ENCODE measurements around the gene SCGB1D1.

The SCGB1D1 gene, protein sequence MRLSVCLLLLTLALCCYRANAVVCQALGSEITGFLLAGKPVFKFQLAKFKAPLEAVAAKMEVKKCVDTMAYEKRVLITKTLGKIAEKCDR

DNA sequence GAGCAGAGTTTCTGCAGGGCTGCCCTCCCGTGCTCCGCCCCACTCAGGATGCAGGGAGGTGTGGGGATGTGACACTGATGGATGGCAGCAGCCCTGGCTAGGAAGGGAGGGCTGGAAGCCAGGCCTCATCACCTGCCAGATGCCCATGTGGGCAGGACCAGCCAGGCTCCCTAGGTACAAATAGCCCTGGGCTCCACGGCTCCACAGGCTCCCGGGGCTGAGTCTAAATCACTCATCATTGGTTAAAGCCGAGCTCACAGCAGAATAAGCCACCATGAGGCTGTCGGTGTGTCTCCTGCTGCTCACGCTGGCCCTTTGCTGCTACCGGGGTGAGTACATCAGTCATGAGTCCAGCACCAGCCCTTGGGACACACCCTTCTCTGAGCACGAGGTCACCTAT lies at the start of gene SCGB1D1:
SCGB1D1 (plus strand) TSS at position 206 of the 400 bp plus-strand sequence; CDS start at position 275, 69 bp downstream.
- in situ Hi-C loops (cut with HindIII; ENCODE audit: low pct_ligation_motif_present, low pct_unique_long_range_greater_than_20kb, low sequenced_read_pairs) = no loop called here
- DNase-seq = no peak

DNA sequence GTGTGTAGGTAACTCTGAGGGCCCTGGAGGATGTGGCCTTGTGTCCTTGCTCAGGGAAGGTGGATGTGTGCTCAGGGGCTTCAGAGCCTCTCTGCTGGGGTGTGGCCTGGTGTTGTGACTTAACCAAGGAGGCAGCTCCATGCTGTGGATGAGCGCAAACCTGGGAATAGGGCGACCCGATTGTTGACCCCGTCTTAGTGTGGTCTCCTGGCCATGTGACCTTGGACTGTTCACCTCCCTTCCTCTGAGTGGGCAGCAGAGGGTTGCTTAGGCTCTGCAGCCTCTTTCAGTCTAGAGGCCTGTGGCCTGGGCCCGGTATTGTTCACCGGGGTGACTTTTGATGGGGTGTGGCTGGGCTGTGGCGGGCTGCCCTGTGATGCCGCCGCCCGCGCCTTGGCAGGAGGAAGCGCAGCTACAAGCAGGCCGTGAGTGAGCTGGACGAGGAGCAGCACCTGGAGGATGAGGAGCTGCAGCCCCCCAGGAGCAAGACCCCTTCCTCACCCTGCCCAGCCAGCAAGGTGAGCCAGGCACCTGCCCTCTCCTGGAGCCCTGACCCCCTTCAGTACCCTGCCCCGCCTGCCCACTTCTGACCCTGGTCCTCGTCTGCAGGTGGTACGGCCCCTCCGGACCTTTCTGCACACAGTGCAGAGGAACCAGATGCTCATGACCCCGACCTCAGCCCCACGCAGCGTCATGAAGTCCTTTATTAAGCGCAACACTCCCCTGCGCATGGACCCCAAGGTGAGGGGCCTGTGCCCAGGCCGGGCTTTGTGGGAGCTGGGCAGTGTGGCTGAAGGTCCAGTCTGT lies 49.5 kb upstream of the SCGB1D1 start:
- no peak for DNase-seq
- in situ Hi-C loops (cut with HindIII; ENCODE audit: low pct_ligation_motif_present, low pct_unique_long_range_greater_than_20kb, low sequenced_read_pairs) = no loop called here

DNA sequence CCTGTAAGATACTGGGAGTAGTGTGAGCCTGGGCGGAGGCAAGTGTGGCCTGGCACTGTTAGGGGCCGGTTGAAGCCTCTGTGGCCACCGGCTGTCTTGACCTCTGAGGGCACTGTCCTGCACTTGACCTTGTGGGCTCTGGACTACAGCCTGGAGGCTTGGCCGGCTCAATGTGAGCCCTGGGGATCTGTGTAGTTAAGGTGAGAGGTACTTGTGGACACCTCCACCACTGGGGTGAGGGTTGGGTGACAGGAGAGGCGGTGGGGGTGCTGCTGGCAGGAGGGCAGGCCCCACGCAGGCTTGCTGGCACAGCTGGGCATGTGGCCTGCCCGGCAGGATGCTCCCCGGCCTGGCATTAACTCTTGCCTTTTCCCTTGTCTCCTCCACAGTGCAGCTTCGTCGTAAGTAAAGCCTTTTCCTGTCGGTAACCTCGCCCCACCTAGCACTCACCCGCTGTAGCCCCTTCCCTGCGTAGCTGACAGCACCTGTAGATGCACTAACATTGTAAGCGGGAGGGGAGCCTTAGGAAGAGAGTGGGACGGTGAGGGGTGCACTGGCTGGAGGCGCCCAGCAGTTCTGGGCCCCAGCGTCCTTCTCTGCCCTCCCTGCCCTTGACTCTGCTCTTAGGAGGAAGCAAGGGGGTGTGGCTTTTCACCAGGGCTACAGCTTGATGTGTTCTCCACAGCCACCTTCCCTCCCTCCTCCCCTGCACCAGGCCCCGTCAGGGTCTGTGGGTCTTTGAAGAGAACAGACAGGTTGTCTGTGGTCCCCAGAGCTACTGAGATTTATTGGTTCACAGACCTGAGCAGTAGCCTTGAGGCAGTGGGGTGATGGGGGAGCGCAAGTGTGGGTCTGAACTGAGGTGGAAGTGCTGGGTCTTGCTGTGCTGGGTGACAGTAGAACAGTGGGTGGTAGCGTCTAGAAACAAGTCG lies 48.6 kb upstream of the SCGB1D1 start:
- in situ Hi-C loops (cut with HindIII; ENCODE audit: low pct_ligation_motif_present, low pct_unique_long_range_greater_than_20kb, low sequenced_read_pairs) = no loop called here
- no peak for DNase-seq

DNA sequence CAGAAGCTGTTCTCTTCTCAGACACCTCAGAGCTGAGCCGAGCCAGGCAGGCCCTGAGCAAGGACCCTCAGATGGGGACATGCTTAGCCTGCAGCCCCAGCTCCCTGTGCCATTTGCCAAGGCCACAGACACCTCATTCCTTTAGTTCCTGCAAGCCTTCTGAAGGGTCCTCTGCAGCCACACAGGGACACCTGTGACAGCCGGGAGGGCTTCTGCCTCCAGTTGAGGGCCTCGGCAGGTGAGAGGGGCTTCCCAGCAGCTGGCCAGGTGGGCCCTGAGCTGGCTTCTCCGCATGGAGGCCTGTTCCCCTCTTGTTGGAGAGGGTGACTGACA lies 48.0 kb upstream of the SCGB1D1 start:
- in situ Hi-C loops (cut with HindIII; ENCODE audit: low pct_ligation_motif_present, low pct_unique_long_range_greater_than_20kb, low sequenced_read_pairs) = no loop called here
- no peak for DNase-seq

DNA sequence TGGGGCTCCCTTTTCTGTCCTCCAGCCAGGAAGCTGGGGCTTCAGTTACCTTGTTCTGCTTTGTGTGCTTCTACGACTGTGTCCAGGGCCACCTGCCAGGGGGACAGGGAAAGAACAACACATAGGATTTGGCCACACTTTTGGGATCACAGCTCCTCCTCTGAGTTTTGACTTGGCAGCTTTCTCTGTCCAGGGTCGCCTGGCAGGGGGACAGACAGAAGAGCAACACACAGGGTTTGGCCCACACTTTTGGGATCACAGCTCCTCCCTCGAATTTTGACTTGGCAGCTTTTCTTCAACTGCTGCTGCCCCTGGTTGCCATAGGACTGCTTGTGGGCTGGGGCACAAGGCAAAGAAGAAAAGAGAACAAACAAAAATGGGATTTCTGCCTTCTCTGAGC lies 47.1 kb upstream of the SCGB1D1 start:
- no peak for DNase-seq
- in situ Hi-C loops (cut with HindIII; ENCODE audit: low pct_ligation_motif_present, low pct_unique_long_range_greater_than_20kb, low sequenced_read_pairs) = no loop called here

DNA sequence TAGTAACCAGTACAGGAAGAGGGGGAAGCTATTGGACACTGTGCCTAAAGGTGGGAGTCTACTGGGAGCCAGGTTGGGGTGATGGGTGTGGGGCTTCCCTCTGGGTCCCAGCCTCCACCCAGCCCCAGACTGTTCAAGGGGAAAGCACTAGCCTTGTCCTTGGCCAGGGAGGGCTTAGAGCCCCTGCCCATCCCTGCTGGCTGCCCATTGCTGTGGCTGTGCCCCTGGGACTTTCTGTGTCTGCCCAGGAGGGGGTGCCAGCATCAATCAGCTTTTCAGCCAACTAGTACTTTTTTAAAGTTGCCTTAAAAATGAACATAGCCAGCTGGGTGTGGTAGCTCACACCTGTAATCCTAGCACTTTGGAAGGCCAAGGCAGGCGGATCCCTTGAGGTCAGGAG lies 46.3 kb upstream of the SCGB1D1 start:
- in situ Hi-C loops (cut with HindIII; ENCODE audit: low pct_ligation_motif_present, low pct_unique_long_range_greater_than_20kb, low sequenced_read_pairs) = no loop called here
- DNase-seq = no peak

DNA sequence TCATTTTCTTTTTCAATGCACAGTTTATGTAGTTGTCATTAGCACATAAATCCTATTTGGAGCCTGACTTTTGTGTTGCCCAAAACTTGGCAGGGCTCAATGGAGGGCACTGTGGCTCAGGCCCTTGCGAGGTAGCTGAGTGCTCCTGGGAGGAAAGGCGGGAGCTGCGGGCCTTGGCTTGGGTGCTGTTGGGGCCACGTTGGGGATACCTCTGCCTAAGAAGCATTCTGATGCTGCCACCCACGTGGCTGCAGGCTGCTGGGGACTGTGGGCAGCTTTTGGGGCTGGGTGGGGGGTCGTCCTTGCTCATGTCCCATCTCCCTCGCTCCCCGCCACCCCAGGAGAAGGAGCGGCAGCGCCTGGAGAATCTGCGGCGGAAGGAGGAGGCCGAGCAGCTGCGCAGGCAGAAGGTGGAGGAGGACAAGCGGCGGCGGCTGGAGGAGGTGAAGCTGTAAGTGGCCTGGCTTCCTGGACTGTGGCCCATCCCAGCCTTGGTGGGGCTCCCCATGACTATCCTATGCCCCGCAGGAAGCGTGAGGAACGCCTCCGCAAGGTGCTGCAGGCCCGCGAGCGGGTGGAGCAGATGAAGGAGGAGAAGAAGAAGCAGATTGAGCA lies 45.3 kb upstream of the SCGB1D1 start:
- no peak for DNase-seq
- in situ Hi-C loops (cut with HindIII; ENCODE audit: low pct_ligation_motif_present, low pct_unique_long_range_greater_than_20kb, low sequenced_read_pairs) = no loop called here

DNA sequence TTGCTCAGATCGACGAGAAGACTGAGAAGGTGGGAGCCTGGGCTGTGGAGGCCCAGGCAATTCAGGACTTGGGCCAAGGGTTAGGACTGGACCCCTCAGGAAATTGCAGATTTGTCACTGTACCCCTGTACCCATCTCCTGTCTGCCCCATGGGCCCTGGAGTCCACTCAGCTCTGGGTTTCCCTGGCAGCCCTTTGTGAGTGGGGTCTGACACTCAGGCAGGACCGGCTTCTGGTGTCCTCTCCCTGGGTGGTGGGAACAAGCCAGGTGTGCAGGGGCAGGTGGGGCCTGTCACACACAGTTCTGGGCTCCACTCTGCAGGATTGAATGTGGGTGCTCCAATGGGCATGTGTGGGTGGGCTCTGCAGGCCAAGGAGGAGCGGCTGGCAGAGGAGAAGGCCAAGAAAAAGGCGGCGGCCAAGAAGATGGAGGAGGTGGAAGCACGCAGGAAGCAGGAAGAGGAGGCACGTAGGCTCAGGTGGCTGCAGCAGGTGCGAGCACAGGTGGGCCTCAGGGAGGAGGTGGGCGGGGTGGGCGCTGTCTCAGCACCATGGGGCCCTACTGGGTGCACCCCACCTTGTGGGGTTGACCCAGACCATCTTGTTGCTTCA lies 44.6 kb upstream of the SCGB1D1 start:
- in situ Hi-C loops (cut with HindIII; ENCODE audit: low pct_ligation_motif_present, low pct_unique_long_range_greater_than_20kb, low sequenced_read_pairs) = no loop called here
- no peak for DNase-seq

DNA sequence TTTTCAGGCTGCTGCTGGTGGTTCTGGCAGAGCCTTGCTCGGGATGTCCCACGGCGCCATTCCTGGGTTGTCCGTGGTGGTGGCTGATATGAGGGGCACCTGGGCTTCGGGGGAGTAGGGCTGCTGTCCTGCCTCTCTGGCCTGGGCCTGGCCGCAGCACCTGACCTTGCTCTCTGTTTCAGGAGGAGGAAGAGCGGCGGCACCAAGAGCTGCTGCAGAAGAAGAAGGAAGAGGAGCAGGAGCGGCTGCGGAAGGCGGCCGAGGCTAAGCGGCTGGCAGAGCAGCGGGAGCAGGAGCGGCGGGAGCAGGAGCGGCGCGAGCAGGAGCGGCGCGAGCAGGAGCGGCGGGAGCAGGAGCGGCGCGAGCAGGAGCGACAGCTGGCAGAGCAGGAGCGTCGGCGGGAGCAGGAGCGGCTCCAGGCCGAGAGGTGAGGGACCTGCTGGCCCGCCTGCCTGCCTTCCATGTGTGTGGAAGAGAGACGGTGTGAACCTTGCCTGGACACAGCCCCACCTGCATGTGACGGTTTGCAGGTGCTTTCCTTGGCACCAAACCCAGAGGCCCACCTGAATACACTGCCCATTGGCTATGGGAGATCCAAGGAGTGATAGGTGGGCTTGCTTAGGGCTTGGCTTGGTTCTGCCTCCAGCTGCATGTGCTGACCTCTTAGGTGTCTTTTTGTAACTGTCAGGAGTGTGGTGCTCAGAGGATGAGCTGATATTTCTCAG lies 43.4 kb upstream of the SCGB1D1 start:
- in situ Hi-C loops (cut with HindIII; ENCODE audit: low pct_ligation_motif_present, low pct_unique_long_range_greater_than_20kb, low sequenced_read_pairs) = no loop called here
- no peak for DNase-seq

DNA sequence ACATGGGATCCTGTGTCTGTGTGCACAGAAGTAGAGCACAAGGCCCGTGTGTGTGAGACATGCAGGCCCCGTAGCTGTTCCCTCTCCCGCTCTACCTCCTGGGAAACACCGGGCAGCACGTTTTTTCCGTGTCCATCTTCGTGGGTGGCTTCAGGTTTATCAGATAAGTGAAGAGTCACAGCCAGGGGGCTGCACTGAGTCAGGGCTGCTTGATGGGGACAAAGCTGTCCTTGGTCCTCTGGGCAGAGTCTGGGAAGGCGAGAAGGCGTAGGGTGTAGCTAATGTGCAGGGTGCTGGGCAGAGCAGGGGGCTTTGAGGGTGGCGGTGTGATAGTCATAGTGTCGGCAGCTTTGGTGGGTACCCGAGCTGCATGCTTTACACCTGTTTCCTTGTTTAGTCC lies 42.5 kb upstream of the SCGB1D1 start:
- DNase-seq = no peak
- in situ Hi-C loops (cut with HindIII; ENCODE audit: low pct_ligation_motif_present, low pct_unique_long_range_greater_than_20kb, low sequenced_read_pairs) = no loop called here

DNA sequence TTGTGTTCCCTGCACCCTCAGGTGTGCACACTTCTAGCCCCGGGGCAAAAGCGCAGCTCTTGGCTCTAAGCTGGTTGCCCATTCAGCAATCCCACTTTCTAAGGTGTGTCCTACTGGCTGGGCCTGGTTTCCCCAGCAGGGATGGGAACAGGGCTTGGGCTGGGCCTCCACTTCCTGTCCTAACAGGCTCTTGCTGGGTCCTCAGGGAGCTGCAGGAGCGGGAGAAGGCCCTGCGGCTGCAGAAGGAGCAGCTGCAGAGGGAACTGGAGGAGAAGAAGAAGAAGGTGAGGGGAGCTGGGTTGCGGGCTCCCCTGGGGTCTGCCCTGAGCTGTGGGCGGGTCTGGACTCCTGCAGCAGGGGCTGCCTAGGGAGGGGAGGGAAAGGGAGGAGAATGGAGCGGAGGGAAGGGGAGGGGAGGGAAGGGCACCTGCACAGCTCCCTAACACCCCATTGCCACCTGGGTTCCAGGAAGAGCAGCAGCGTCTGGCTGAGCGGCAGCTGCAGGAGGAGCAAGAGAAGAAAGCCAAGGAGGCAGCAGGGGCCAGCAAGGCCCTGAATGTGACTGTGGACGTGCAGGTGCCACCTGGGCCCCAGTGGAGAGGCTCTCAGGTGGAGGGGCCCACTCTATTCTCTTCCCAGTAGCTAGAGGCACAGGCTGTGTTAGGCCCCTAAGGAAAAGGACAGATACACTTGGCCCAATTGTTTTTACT lies 41.6 kb upstream of the SCGB1D1 start:
- in situ Hi-C loops (cut with HindIII; ENCODE audit: low pct_ligation_motif_present, low pct_unique_long_range_greater_than_20kb, low sequenced_read_pairs) = no loop called here
- no peak for DNase-seq

DNA sequence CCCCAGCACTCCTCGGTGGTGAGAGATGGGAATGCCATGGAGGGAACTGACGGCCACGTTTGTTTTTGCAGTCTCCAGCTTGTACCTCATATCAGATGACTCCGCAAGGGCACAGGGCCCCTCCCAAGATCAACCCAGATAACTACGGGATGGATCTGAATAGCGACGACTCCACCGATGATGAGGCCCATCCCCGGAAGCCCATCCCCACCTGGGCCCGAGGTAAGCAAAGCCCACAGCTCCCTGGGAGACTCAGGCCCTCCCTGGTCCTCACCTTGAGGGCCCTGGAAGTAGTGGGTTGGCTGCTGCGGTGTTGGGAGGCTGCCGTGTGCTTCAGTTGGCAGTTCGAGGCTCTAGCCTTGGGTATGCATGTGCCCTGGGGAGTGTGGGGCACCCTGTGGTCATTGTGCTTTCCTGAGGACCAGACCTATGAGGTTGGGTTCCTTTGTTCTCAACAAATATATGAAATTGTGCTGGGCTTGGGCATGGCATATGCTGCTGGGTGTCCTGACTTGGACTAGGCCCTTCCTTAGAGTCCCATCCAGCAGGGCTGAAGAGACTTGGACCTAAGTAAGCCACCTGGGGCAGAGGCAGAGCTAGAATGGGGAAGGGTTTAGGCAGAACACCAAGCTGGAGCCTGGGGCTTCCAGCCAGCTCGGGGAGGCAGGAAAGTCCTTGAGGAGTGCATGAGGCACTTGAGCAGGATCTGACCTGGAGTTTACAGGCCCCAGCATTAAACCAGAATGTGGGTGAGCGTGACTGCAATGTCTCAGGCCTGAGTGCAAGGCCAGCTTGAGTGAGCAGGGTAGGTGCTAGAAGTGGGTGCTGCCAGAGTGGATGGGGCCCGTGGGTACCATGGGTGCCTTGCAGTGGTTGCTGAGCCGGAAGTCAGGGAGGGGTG lies 39.8 kb upstream of the SCGB1D1 start:
- DNase-seq = no peak
- in situ Hi-C loops (cut with HindIII; ENCODE audit: low pct_ligation_motif_present, low pct_unique_long_range_greater_than_20kb, low sequenced_read_pairs) = no loop called here

DNA sequence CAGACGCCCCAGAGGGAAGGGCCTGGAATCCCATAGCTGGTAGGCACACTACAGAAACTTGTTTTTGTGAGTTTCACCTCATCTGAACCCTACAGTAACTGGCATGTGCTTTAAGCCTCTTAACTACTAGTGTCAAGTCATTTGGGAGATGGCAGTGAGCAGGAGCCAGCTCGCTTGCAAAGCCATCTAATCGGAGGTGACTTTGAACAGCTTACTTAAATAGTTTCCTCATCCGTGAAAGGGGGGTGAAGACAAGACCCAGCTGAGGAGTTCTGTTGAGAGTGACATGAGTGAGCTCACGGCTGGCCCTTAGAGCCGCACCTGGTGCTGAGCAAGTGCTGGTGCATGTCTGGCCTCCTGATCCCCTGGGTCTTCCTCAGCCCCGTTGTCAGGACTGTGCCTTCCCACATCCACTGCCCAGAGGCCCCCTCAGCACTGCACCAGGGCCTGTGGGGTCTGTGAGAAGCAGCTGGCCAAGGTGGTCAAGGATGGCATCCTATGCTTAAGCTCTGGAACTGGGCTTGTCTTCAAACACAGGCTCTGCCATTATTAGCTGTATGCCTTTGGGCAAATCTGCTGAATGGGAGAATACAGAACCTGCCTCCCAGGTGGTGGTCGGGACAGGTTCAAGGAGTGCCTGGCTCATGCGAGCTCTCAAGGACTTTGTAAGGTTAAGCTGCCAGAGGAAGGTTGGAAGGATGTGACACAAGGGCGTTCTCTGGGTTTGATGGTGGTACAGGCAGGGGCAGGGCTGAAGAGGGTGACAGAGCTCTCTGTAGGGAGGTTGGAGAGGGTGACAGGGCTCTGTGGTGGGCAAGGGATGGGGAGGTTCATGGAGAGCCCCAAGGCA lies 38.9 kb upstream of the SCGB1D1 start:
- in situ Hi-C loops (cut with HindIII; ENCODE audit: low pct_ligation_motif_present, low pct_unique_long_range_greater_than_20kb, low sequenced_read_pairs) = no loop called here
- DNase-seq = no peak

DNA sequence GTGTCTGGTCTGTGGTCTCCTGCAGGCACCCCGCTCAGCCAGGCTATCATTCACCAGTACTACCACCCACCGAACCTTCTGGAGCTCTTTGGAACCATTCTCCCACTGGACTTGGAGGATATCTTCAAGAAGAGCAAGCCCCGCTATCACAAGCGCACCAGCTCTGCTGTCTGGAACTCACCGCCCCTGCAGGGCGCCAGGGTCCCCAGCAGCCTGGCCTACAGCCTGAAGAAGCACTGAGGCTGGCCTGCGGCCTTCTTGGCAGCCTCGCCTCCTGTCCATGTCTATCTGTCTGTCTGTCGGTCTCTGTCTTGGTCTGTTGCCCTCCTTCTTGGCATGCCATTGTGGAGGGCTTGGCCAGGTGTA lies 38.3 kb upstream of the SCGB1D1 start:
- DNase-seq = no peak
- in situ Hi-C loops (cut with HindIII; ENCODE audit: low pct_ligation_motif_present, low pct_unique_long_range_greater_than_20kb, low sequenced_read_pairs) = no loop called here

DNA sequence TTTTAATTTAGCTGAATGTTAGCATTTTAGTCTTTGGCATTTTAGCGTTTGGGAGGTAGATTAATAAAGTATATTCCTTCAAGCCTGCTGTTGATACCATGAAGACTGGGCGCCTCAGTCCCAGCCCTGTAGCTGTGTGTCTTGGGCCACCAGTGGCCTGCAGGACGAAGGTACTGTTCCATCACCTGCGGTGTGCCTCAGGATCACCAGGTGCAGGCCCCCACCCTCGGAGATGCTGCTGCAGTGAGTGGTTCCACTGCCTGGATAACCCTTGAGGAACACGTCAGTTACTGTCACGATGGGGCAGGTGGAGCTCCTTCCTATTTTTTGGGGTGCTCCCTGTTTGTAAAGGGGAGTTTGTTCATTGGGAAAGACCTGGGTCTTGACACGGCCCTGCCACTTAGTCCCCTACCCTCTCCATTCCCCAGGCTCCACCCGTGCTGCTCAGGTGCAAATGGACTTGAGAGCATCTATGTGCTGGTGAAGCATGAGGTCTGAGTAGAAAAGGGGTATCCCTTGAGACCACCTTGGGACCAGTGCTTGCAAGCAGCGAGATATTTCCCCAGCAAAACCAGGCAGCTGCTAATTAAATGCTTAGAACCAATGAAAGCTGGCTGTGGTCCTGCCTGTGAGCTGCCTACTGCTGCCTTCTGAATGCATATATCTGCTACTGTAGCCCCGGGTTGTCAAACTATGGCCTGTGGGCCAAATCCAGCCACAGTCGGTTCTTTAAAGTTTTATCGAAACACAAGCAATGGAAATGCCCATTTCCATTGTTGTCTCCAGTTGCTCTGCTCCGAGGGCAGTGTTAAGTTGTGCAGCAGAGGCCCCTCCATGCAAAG lies 37.5 kb upstream of the SCGB1D1 start:
- no peak for DNase-seq

More for the DNA sequence above, 37.5 kb upstream of the SCGB1D1 start:
- in situ Hi-C loops (cut with HindIII; ENCODE audit: low pct_ligation_motif_present, low pct_unique_long_range_greater_than_20kb, low sequenced_read_pairs) = no loop called here
